IMR-90 (cell line): ENCODE measurements around the gene TANK. TPM values are rescaled to one million over a fixed set of nuclear protein-coding genes. Genes with fewer than 3 reads are reported as not detected.

Experiments
- ATAC-seq: fragments of 200-7000 bp; cut with Tn5 transposase; 2 replicates; pipeline ENCODE4 v1.9.1; 2020; ENCODE audit warnings: low read depth, mild to moderate bottlenecking, moderate library complexity
- BruUV-seq: library from RNA; stranded (reverse); fragments of 400-500 nt; replicated peaks from 2 replicates; lab custom pipeline; 2021; lab: Mats Ljungman, UMichigan
- CTCF ChIA-PET: fragments of 300-600 bp; formaldehyde crosslinking; extraction: SDS; loops from one replicate; lab custom pipeline; 2021; ENCODE audit warnings: antibody characterized with exemption; lab: Yijun Ruan, JAX
- POLR2A ChIA-PET: fragments of 300-600 bp; sonication (Branson Sonifier 250); formaldehyde crosslinking; loops from one replicate; lab custom pipeline; 2022; ENCODE audit warnings: antibody characterized with exemption; ENCODE audit not compliant: unreplicated experiment; lab: Charles Lee
- DNase-seq: peaks from one replicate; pipeline ENCODE4 v3.0.0; 2013
- H2AFZ ChIP-seq: replicated peaks from 2 replicates; pipeline ENCODE3; 2013; ENCODE audit warnings: low read length, mild to moderate bottlenecking; ENCODE audit not compliant: poor library complexity
- H2AK5ac ChIP-seq: 2 replicates; pipeline ENCODE4 v1.6.1; 2013; ENCODE audit warnings: low read depth, low read length, inconsistent platforms
- H2AK9ac ChIP-seq: replicated peaks from 2 replicates; pipeline ENCODE3; 2013; ENCODE audit warnings: mild to moderate bottlenecking, low read depth, low read length, moderate library complexity; ENCODE audit not compliant: poor library complexity
- H2BK120ac ChIP-seq: 2 replicates; pipeline ENCODE4 v1.6.1; 2013; ENCODE audit warnings: low read depth, low read length, inconsistent platforms
- H2BK15ac ChIP-seq: 3 replicates; pipeline ENCODE4 v1.6.1; 2013; ENCODE audit warnings: low read depth, low read length, inconsistent platforms
- H2BK20ac ChIP-seq: 2 replicates; pipeline ENCODE4 v1.6.1; 2013; ENCODE audit warnings: low read depth, mild to moderate bottlenecking, inconsistent platforms, low read length, moderate library complexity
- H2BK5ac ChIP-seq: 2 replicates; pipeline ENCODE4 v1.6.1; 2013; ENCODE audit warnings: mild to moderate bottlenecking, low read depth, low read length, inconsistent platforms; ENCODE audit not compliant: poor library complexity, severe bottlenecking
- H3K14ac ChIP-seq: replicated peaks from 2 replicates; pipeline ENCODE4 v1.6.1; 2013; ENCODE audit warnings: low read depth, low read length, inconsistent platforms
- H3K18ac ChIP-seq: 2 replicates; pipeline ENCODE4 v1.6.1; 2013; ENCODE audit warnings: low read depth, low read length, control low read depth
- H3K23ac ChIP-seq: 2 replicates; pipeline ENCODE4 v1.6.1; 2013; ENCODE audit warnings: low read depth, low read length, inconsistent platforms
- H3K27ac ChIP-seq: 2 replicates; pipeline ENCODE4 v1.5.1; 2013; ENCODE audit warnings: mild to moderate bottlenecking, control low read depth, low read length; ENCODE audit not compliant: insufficient read depth
- H3K27me3 ChIP-seq: 2 replicates; pipeline ENCODE4 v1.6.1; 2013; ENCODE audit warnings: low read length; ENCODE audit not compliant: control insufficient read depth, insufficient read depth
- H3K36me3 ChIP-seq: 2 replicates; pipeline ENCODE4 v1.6.1; 2013; ENCODE audit warnings: low read length, mixed read lengths; ENCODE audit not compliant: control insufficient read depth, insufficient read depth
- H3K4ac ChIP-seq: 2 replicates; pipeline ENCODE4 v1.6.1; 2013; ENCODE audit warnings: low read depth, low read length, inconsistent platforms
- H3K4me1 ChIP-seq: 2 replicates; pipeline ENCODE4 v1.6.1; 2013; ENCODE audit warnings: low read length, mixed read lengths; ENCODE audit not compliant: control insufficient read depth, insufficient read depth
- H3K4me2 ChIP-seq: 2 replicates; pipeline ENCODE4 v1.6.1; 2013; ENCODE audit warnings: low read depth, mild to moderate bottlenecking, control low read depth, low read length, moderate library complexity
- H3K4me3 ChIP-seq: 2 replicates; pipeline ENCODE4 v1.5.1; 2013; ENCODE audit warnings: low read depth, mild to moderate bottlenecking, control low read depth, low read length, moderate library complexity; ENCODE audit not compliant: insufficient read depth
- H3K56ac ChIP-seq: 2 replicates; pipeline ENCODE4 v1.6.1; 2013; ENCODE audit warnings: low read length, inconsistent platforms; ENCODE audit not compliant: insufficient read depth; ENCODE audit errors: extremely low read depth
- H3K79me1 ChIP-seq, 2 experiments: 2 replicates each; pipeline ENCODE4 v1.6.1; 2013; ENCODE audit warnings: low read length in 2 of 2, inconsistent platforms in 1 of 2, low read depth in 1 of 2
- H3K9ac ChIP-seq: 2 replicates; pipeline ENCODE4 v1.6.1; 2013; ENCODE audit warnings: low read depth, low read length, control low read depth
- H3K9me1 ChIP-seq: 2 replicates; pipeline ENCODE4 v1.6.1; 2013; ENCODE audit warnings: low read length, inconsistent platforms; ENCODE audit not compliant: insufficient read depth
- H3K9me3 ChIP-seq: 2 replicates; pipeline ENCODE4 v1.6.1; 2013; ENCODE audit warnings: low read length; ENCODE audit not compliant: control insufficient read depth, insufficient read depth
- H4K20me1 ChIP-seq: 2 replicates; pipeline ENCODE4 v1.6.1; 2013; ENCODE audit warnings: low read length, inconsistent platforms; ENCODE audit not compliant: insufficient read depth
- H4K5ac ChIP-seq: 2 replicates; pipeline ENCODE4 v1.6.1; 2013; ENCODE audit warnings: mild to moderate bottlenecking, low read depth, low read length, control low read depth
- H4K8ac ChIP-seq, 2 experiments: 2 replicates each; pipeline ENCODE4 v1.6.1; 2013; ENCODE audit warnings: low read depth in 2 of 2, low read length in 2 of 2, control low read depth in 1 of 2, inconsistent platforms in 1 of 2
- H4K91ac ChIP-seq: 2 replicates; pipeline ENCODE4 v1.6.1; 2013; ENCODE audit warnings: low read depth, low read length, inconsistent platforms; ENCODE audit not compliant: insufficient read depth
- BHLHE40 ChIP-seq: fragments of 150-350 bp; IDR thresholded peaks from 2 replicates; pipeline ENCODE4 v1.6.1; 2016; ENCODE audit warnings: mild to moderate bottlenecking, low read depth, low read length
- CEBPB ChIP-seq: IDR thresholded peaks from 2 replicates; pipeline ENCODE4 v1.6.1; 2012; ENCODE audit warnings: low read depth, low read length, improper control_type of control experiment
- CHD1 ChIP-seq: IDR thresholded peaks from 2 replicates; pipeline ENCODE4 v1.6.1; 2012; ENCODE audit warnings: low read depth, low read length, improper control_type of control experiment
- FOS ChIP-seq: fragments of 150-350 bp; IDR thresholded peaks from 2 replicates; pipeline ENCODE4 v1.6.1; 2016; ENCODE audit warnings: low read depth, low read length
- MAFK ChIP-seq: IDR thresholded peaks from 2 replicates; pipeline ENCODE4 v1.6.1; 2012; ENCODE audit warnings: low read depth, low read length, improper control_type of control experiment
- MAZ ChIP-seq: IDR thresholded peaks from 2 replicates; pipeline ENCODE4 v1.6.1; 2012; ENCODE audit warnings: low read depth, mild to moderate bottlenecking, low read length, improper control_type of control experiment, moderate library complexity, borderline replicate concordance
- MXI1 ChIP-seq: IDR thresholded peaks from 2 replicates; pipeline ENCODE4 v1.6.1; 2012; ENCODE audit warnings: low read depth, mild to moderate bottlenecking, low read length, moderate library complexity, borderline replicate concordance
- NFE2L2 ChIP-seq: fragments of 150-350 bp; IDR thresholded peaks from 2 replicates; pipeline ENCODE4 v1.6.1; 2016; ENCODE audit warnings: low read depth, mild to moderate bottlenecking, low read length
- POLR2A ChIP-seq: IDR thresholded peaks from 2 replicates; pipeline ENCODE4 v1.6.1; 2012; ENCODE audit warnings: mild to moderate bottlenecking, low read depth, low read length
- RAD21 ChIP-seq: IDR thresholded peaks from 2 replicates; pipeline ENCODE4 v1.6.1; 2012; ENCODE audit warnings: low read length, improper control_type of control experiment
- RCOR1 ChIP-seq: IDR thresholded peaks from 2 replicates; pipeline ENCODE4 v1.6.1; 2012; ENCODE audit warnings: mild to moderate bottlenecking, low read length, improper control_type of control experiment; ENCODE audit not compliant: insufficient replicate concordance
- RFX5 ChIP-seq: IDR thresholded peaks from 2 replicates; pipeline ENCODE4 v1.8.0; 2012; ENCODE audit warnings: low read depth, mild to moderate bottlenecking, low read length, moderate library complexity
- SMC3 ChIP-seq: fragments of 150-350 bp; IDR thresholded peaks from 2 replicates; pipeline ENCODE4 v1.6.1; 2016; ENCODE audit warnings: low read depth, mild to moderate bottlenecking, antibody characterized with exemption, low read length, moderate library complexity
- WGBS, 2 experiments: methylation state at CpG; one replicate each; pipeline versions ENCODE4 v1.1.5 to v1.1.7; 2013; ENCODE audit warnings: missing lambda C conversion rate in 2 of 2; ENCODE audit not compliant: insufficient read length in 1 of 2; ENCODE audit errors: extremely low coverage in 2 of 2; 5-methylcytosine and 5-hydroxymethylcytosine counted together
- dilution Hi-C: fragments of 300-500 bp; cut with HindIII; formaldehyde crosslinking; loops from one replicate; pipeline ENCODE4 v1.14.3; 2018; ENCODE audit warnings: low sequenced_read_pairs; ENCODE audit not compliant: unreplicated experiment
- in situ Hi-C: fragments of 300-500 bp; cut with MboI; formaldehyde crosslinking; loops from 3 replicates; pipeline ENCODE4 v1.14.3; 2019; ENCODE audit warnings: low sequenced_read_pairs, inconsistent platforms, mixed read lengths
- intact Hi-C: fragments of 100-400 bp; cut with micrococcal nuclease; formaldehyde crosslinking; loops from 2 replicates; pipeline ENCODE4 v1.10.0; 2022
- polyA plus RNA-seq, 3 experiments: library from polyadenylated mRNA; depleted of rRNA; stranded (reverse); fragments of >200 nt; gene quantifications; 2 replicates each; pipeline ENCODE4 v1.2.3, GENCODE V29; 2012; ENCODE audit warnings: low replicate concordance in 1 of 3
- total RNA-seq: library from RNA; depleted of rRNA; stranded (reverse); fragments of >200 nt; gene quantifications from 2 replicates; pipeline ENCODE4 v1.2.3, GENCODE V29; 2012
- TF ChIP-seq, protein P1 (sequence below): fragments of 150-350 bp; IDR thresholded peaks from 2 replicates; pipeline ENCODE4 v1.6.1; 2016; ENCODE audit warnings: low read depth, mild to moderate bottlenecking, low read length, moderate library complexity, borderline replicate concordance
- TF ChIP-seq, protein P2 (sequence below): conservative IDR thresholded peaks from 2 replicates; pipeline ENCODE4 v1.5.1; 2012; ENCODE audit warnings: mild to moderate bottlenecking, low read depth, low read length, improper control_type of control experiment
- TF ChIP-seq, protein P3 (sequence below): fragments of 150-350 bp; IDR thresholded peaks from 2 replicates; pipeline ENCODE4 v1.6.1; 2017; ENCODE audit warnings: mild to moderate bottlenecking, antibody characterized with exemption, low read length, low read depth

The TANK gene
- total and polyA plus RNA-seq, 2 of the 4 experiments (the other 2 are of a cell fraction) = 25.4 to 41.9 TPM

DNA sequence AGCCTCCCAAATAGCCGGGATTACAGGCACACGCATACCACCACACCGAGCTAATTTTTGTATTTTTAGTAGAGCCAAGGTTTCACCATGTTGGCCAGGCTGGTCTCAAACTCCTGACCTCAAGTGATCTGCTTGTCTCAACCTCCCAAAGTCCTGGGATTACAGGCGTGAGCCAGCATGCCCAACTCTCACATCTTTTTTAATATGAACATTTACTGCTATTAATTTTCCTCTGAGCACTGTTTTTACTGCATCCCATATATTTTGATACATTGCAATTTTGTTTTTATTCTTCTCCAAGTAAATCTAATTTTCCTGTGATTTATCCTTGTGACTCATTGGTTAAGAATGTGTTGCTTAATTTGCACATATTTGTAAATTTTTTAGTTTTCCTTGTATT lies 9.5 kb upstream of the TANK start:
- TF ChIP-seq RAD21 (no peak), POLR2A (no peak), BHLHE40 (no peak), CEBPB (no peak), MAFK (no peak), CHD1 (no peak), RFX5 (no peak), MAZ (no peak), FOS (no peak), MXI1 (no peak), NFE2L2 (no peak), RCOR1 (no peak), SMC3 (no peak)
- TF ChIP-seq, protein P1, sequence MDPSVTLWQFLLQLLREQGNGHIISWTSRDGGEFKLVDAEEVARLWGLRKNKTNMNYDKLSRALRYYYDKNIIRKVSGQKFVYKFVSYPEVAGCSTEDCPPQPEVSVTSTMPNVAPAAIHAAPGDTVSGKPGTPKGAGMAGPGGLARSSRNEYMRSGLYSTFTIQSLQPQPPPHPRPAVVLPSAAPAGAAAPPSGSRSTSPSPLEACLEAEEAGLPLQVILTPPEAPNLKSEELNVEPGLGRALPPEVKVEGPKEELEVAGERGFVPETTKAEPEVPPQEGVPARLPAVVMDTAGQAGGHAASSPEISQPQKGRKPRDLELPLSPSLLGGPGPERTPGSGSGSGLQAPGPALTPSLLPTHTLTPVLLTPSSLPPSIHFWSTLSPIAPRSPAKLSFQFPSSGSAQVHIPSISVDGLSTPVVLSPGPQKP = no peak
- TF ChIP-seq, protein P2, sequence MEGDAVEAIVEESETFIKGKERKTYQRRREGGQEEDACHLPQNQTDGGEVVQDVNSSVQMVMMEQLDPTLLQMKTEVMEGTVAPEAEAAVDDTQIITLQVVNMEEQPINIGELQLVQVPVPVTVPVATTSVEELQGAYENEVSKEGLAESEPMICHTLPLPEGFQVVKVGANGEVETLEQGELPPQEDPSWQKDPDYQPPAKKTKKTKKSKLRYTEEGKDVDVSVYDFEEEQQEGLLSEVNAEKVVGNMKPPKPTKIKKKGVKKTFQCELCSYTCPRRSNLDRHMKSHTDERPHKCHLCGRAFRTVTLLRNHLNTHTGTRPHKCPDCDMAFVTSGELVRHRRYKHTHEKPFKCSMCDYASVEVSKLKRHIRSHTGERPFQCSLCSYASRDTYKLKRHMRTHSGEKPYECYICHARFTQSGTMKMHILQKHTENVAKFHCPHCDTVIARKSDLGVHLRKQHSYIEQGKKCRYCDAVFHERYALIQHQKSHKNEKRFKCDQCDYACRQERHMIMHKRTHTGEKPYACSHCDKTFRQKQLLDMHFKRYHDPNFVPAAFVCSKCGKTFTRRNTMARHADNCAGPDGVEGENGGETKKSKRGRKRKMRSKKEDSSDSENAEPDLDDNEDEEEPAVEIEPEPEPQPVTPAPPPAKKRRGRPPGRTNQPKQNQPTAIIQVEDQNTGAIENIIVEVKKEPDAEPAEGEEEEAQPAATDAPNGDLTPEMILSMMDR = no peak
- TF ChIP-seq, protein P3, sequence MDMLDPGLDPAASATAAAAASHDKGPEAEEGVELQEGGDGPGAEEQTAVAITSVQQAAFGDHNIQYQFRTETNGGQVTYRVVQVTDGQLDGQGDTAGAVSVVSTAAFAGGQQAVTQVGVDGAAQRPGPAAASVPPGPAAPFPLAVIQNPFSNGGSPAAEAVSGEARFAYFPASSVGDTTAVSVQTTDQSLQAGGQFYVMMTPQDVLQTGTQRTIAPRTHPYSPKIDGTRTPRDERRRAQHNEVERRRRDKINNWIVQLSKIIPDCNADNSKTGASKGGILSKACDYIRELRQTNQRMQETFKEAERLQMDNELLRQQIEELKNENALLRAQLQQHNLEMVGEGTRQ = no peak
- Histone ChIP-seq H4K8ac (no peak overlapping the region), H3K56ac (no peak overlapping the region), H4K5ac (no peak overlapping the region), H3K9ac (no peak overlapping the region), H3K4me3 (no peak overlapping the region), H3K9me1 (no peaks in the 10 kb centered on the region), H3K4ac (no peak overlapping the region), H3K18ac (no peak overlapping the region), H3K4me1 (no peaks in the 10 kb centered on the region), H3K23ac (no peak overlapping the region), H3K4me2 (no peak overlapping the region), H2AK5ac (no peak overlapping the region), H2AFZ (no peak overlapping the region), H3K27ac (no peak overlapping the region), H3K27me3 (no peaks in the 10 kb centered on the region), H3K36me3 (no peaks in the 10 kb centered on the region), H2BK120ac (no peak overlapping the region), H4K91ac (no peak overlapping the region), H3K14ac (no peak overlapping the region), H2AK9ac (no peak overlapping the region), H2BK15ac (no peak overlapping the region), H4K20me1 (no peaks in the 10 kb centered on the region), H2BK20ac (no peak overlapping the region), H3K9me3 (0 out of 2 replicates have a peak, but pooled peaks cover 5% of the 10 kb centered on the region), H2BK5ac (no peak overlapping the region), H3K79me1 (no peaks in the 10 kb centered on the region)
- no TSS peak for BruUV-seq
- CTCF ChIA-PET = no interaction called here
- dilution Hi-C loops = no loop called here
- ATAC-seq (no peak), DNase-seq (no peak)
- WGBS, 2 experiments = 0% methylated on average over 1 of the region's 4 CpGs; no CpG with 5 or more reads in 1 of the 2 experiments
- in situ Hi-C loops = no loop called here
- POLR2A ChIA-PET = no interaction called here
- intact Hi-C loops = no loop called here
